Fibroblast of upper back skin (primary cell): ENCODE data around the gene KDSR.

Experiments used
- DNase-seq: peaks from one replicate; pipeline ENCODE4 v3.0.0-alpha.2; 2013

The KDSR gene

GRCh38 chr18:63303547-63303946, 63.5 kb downstream of the KDSR start:
- DNase-seq: no peak

GRCh38 chr18:63302636-63303405, 64.2 kb downstream of the KDSR start:
- no peak for DNase-seq

- DNase-seq: no peak
Observed at GRCh38 chr18:63302220-63302619, 64.8 kb downstream of the KDSR start.

- no peak for DNase-seq
Observed at GRCh38 chr18:63301434-63301833, 65.6 kb downstream of the KDSR start.

- DNase-seq: peak; percentile 67
Observed at GRCh38 chr18:63299837-63300745, 66.9 kb downstream of the KDSR start.

GRCh38 chr18:63298400-63299365, 68.3 kb downstream of the KDSR start:
- DNase-seq: peak; percentile 4

- DNase-seq: no peak
Observed at GRCh38 chr18:63297687-63298399, 69.2 kb downstream of the KDSR start.

- no peak for DNase-seq
Observed at GRCh38 chr18:63293935-63294334, 73.1 kb downstream of the KDSR start.

- no peak for DNase-seq
Observed at GRCh38 chr18:63292831-63293683, 73.9 kb downstream of the KDSR start.

GRCh38 chr18:63291278-63291677, 75.7 kb downstream of the KDSR start:
- DNase-seq: no peak

GRCh38 chr18:63290821-63291200, 76.2 kb downstream of the KDSR start:
- no peak for DNase-seq

- no peak for DNase-seq
Observed at GRCh38 chr18:63290166-63290820, 76.7 kb downstream of the KDSR start.

- DNase-seq: no peak
Observed at GRCh38 chr18:63288311-63288710, 78.7 kb downstream of the KDSR start.

GRCh38 chr18:63287691-63288220, 79.2 kb downstream of the KDSR start:
- no peak for DNase-seq

- no peak for DNase-seq
Observed at GRCh38 chr18:63286926-63287325, 80.1 kb downstream of the KDSR start.

GRCh38 chr18:63284827-63285733, 81.9 kb downstream of the KDSR start:
- DNase-seq: no peak

- DNase-seq: no peak
Observed at GRCh38 chr18:63284173-63284799, 82.7 kb downstream of the KDSR start.

GRCh38 chr18:63283305-63284094, 83.5 kb downstream of the KDSR start:
- no peak for DNase-seq
